Type B pancreatic cell (in vitro differentiated cells): ENCODE data around the gene FBXO36. TPM values are rescaled to one million over a fixed set of nuclear protein-coding genes. Genes with fewer than 3 reads are reported as not detected.

Experiments used
- DNase-seq: peaks from one replicate; pipeline ENCODE4 v3.0.0; 2021; ENCODE audit warnings: mixed read lengths; ENCODE audit not compliant: unreplicated experiment; ENCODE audit errors: extremely low spot score
- H3K27ac Mint-ChIP-seq: 2 replicates; pipeline ENCODE4 v1.8.0; 2021; ENCODE audit warnings: mild to moderate bottlenecking, mixed read lengths
- H3K27me3 Mint-ChIP-seq: 2 replicates; pipeline ENCODE4 v1.8.0; 2021; ENCODE audit warnings: mixed read lengths
- H3K36me3 Mint-ChIP-seq: 2 replicates; pipeline ENCODE4 v1.8.0; 2021; ENCODE audit warnings: mixed read lengths
- H3K4me1 Mint-ChIP-seq: one replicate; pipeline ENCODE4 v1.8.0; 2021; ENCODE audit warnings: mixed read lengths; ENCODE audit not compliant: unreplicated experiment
- H3K4me3 Mint-ChIP-seq: 2 replicates; pipeline ENCODE4 v1.8.0; 2021; ENCODE audit warnings: mild to moderate bottlenecking, mixed read lengths
- H3K9me3 Mint-ChIP-seq: 2 replicates; pipeline ENCODE4 v1.8.0; 2021; ENCODE audit warnings: mixed read lengths
- total RNA-seq: library from RNA; stranded (reverse); gene quantifications from 2 replicates; pipeline ENCODE4 v1.2.1, GENCODE V29; 2021; ENCODE audit warnings: low replicate concordance
- TF ChIP-seq, protein P1 (sequence below): fragments of 200-600 bp; sonication (generic); conservative IDR thresholded peaks from 2 replicates; pipeline ENCODE4 v1.5.0; 2021; ENCODE audit warnings: antibody characterized with exemption, mild to moderate bottlenecking

The FBXO36 gene
- total RNA-seq, 1 donor from 2014 or later: 3.2 TPM

GRCh38 chr2:229880892-229881586 lies 41.3 kb upstream of the FBXO36 start:
- H3K27me3 Mint-ChIP-seq: no peaks in the 10 kb centered on the region
- TF ChIP-seq, protein P1, sequence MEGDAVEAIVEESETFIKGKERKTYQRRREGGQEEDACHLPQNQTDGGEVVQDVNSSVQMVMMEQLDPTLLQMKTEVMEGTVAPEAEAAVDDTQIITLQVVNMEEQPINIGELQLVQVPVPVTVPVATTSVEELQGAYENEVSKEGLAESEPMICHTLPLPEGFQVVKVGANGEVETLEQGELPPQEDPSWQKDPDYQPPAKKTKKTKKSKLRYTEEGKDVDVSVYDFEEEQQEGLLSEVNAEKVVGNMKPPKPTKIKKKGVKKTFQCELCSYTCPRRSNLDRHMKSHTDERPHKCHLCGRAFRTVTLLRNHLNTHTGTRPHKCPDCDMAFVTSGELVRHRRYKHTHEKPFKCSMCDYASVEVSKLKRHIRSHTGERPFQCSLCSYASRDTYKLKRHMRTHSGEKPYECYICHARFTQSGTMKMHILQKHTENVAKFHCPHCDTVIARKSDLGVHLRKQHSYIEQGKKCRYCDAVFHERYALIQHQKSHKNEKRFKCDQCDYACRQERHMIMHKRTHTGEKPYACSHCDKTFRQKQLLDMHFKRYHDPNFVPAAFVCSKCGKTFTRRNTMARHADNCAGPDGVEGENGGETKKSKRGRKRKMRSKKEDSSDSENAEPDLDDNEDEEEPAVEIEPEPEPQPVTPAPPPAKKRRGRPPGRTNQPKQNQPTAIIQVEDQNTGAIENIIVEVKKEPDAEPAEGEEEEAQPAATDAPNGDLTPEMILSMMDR: no peak
- H3K36me3 Mint-ChIP-seq: peaks cover 11% of the 10 kb centered on the region
- no peak overlapping the region for H3K4me3 Mint-ChIP-seq
- H3K4me1 Mint-ChIP-seq: no peaks in the 10 kb centered on the region
- H3K9me3 Mint-ChIP-seq: no peaks in the 10 kb centered on the region
- no peak for DNase-seq
- H3K27ac Mint-ChIP-seq: no peak overlapping the region

- TF ChIP-seq, protein P1: no peak
- no peak overlapping the region for H3K4me3 Mint-ChIP-seq
- H3K9me3 Mint-ChIP-seq: no peaks in the 10 kb centered on the region
- H3K4me1 Mint-ChIP-seq: no peaks in the 10 kb centered on the region
- no peak overlapping the region for H3K27ac Mint-ChIP-seq
- H3K27me3 Mint-ChIP-seq: no peaks in the 10 kb centered on the region
- H3K36me3 Mint-ChIP-seq: peaks cover 7% of the 10 kb centered on the region
- DNase-seq: no peak
Observed at GRCh38 chr2:229882583-229882982, 39.7 kb upstream of the FBXO36 start.

GRCh38 chr2:229884775-229885699 lies 37.3 kb upstream of the FBXO36 start:
- Mint-ChIP-seq H3K4me3 (no peak overlapping the region), H3K27me3 (no peaks in the 10 kb centered on the region), H3K9me3 (no peaks in the 10 kb centered on the region), H3K4me1 (no peaks in the 10 kb centered on the region), H3K27ac (no peak overlapping the region), H3K36me3 (no peaks in the 10 kb centered on the region)
- TF ChIP-seq, protein P1: no peak
- no peak for DNase-seq

DNA sequence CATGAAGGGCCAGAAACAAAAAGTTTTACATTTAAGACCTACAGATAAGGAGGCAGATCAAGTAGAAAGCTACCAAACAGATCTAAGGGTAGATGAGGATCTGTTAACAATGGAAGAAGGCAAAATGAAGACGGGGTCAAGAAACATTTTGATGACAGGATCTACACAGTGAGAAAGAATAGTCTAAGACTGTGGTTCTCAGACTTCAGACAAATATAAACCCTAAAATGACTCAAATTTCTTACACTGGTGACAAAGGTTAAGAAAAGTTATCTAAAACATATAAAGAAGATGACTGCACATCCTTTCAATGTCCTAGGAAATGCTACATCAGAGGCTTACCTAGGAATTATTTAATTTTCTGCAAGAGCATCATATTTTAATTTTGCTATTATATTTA lies 34.9 kb upstream of the FBXO36 start:
- Mint-ChIP-seq H3K4me1 (no peaks in the 10 kb centered on the region), H3K27ac (no peak overlapping the region), H3K9me3 (no peaks in the 10 kb centered on the region), H3K27me3 (no peaks in the 10 kb centered on the region), H3K4me3 (no peak overlapping the region), H3K36me3 (no peaks in the 10 kb centered on the region)
- TF ChIP-seq, protein P1: no peak
- DNase-seq: no peak

- H3K36me3 Mint-ChIP-seq: no peaks in the 10 kb centered on the region
- TF ChIP-seq, protein P1: no peak
- no peak overlapping the region for H3K4me3 Mint-ChIP-seq
- no peak for DNase-seq
- no peaks in the 10 kb centered on the region for H3K4me1 Mint-ChIP-seq
- H3K27ac Mint-ChIP-seq: no peak overlapping the region
- H3K9me3 Mint-ChIP-seq: no peaks in the 10 kb centered on the region
- H3K27me3 Mint-ChIP-seq: no peaks in the 10 kb centered on the region
Observed at GRCh38 chr2:229888031-229888430, 34.3 kb upstream of the FBXO36 start.
